AG10803 (cell line): ENCODE data around the gene TUBB8B.
"Not testable (repeated sequence)": the region's sequence is repeated elsewhere in the genome, so short reads cannot be mapped to it uniquely, and the experiment has no call there.

ENCODE experiments used
- DNase-seq: peaks from one replicate; pipeline ENCODE4 v3.0.0; 2010; ENCODE audit warnings: low read depth
- H3K4me3 ChIP-seq: 2 replicates; pipeline ENCODE4 v1.5.1; 2011; ENCODE audit warnings: mild to moderate bottlenecking, low read length, control low read depth

The TUBB8B gene

DNA sequence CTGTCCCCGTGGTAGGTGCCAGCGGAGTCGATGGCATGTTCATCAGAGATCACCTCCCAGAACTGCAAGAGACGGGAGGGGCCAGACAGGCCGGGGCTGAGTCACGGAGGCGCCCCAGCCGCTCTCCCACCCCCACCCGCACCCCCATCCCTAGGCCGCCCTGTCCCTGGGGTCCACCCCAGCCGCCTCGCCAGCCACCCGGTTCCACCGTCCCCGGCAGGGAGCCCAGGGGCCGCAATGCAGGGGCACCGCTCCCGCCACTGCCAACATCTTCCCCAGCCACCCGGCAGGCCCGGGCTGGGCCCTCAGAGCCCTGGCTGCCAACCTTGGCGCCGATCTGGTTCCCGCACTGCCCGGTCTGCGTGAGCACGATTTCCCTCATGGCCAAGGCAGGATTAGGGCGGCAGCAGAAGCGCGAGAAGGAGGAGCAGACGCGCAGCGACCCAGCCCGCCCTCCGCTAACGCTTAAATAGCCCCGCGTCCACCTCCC lies at the start of gene TUBB8B:
TUBB8B (minus strand) TSS at position 440 of the 490 bp plus-strand sequence; CDS start at position 382, 58 bp downstream.
- H3K4me3 ChIP-seq, DNase-seq: not testable (repeated sequence)

DNA sequence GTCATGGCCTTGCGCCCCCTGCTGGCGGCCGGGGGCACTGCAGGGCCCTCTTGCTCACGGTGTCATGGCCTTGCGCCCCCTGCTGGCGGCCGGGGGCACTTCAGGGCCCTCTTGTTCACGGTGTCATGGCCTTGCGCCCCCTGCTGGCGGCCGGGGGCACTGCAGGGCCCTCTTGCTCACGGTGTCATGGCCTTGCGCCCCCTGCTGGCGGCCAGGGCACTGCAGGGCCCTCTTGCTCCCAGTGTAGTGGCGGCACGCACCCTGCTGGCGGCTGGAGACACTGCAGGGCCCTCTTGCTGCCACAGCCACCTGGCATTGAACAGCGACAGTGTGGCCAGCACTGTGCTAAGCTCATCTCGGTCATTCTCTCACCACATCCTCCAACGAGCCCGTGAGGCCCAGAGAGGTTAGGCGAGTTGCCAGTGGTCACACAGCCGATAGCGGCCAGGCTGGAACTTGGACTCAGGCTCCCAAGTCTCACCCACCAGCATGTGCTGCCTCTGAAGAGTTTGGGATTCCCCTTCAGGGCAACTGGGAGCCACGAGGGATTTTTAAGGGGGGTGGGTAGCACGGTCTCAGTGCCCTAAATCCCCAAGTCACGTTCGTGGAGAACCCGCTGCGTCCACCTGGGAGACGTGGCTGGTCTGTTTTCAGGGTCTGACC lies 48.0 kb upstream of the TUBB8B start:
- not testable (repeated sequence) for DNase-seq

DNA sequence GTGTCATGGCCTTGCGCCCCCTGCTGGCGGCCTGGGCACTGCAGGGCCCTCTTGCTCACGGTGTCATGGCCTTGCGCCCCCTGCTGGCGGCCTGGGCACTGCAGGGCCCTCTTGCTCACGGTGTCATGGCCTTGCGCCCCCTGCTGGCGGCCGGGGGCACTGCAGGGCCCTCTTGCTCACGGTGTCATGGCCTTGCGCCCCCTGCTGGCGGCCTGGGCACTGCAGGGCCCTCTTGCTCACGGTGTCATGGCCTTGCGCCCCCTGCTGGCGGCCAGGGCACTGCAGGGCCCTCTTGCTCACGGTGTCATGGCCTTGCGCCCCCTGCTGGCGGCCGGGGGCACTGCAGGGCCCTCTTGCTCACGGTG lies 47.3 kb upstream of the TUBB8B start:
- H3K4me3 ChIP-seq, DNase-seq: not testable (repeated sequence)

More for the DNA sequence above, 48.0 kb upstream of the TUBB8B start:
- H3K4me3 ChIP-seq = not testable (repeated sequence)

GRCh38 chr18:96101-96766 lies 46.8 kb upstream of the TUBB8B start:
- H3K4me3 ChIP-seq, DNase-seq: not testable (repeated sequence)

GRCh38 chr18:95580-95979 lies 46.2 kb upstream of the TUBB8B start:
- not testable (repeated sequence) for H3K4me3 ChIP-seq, DNase-seq

DNA sequence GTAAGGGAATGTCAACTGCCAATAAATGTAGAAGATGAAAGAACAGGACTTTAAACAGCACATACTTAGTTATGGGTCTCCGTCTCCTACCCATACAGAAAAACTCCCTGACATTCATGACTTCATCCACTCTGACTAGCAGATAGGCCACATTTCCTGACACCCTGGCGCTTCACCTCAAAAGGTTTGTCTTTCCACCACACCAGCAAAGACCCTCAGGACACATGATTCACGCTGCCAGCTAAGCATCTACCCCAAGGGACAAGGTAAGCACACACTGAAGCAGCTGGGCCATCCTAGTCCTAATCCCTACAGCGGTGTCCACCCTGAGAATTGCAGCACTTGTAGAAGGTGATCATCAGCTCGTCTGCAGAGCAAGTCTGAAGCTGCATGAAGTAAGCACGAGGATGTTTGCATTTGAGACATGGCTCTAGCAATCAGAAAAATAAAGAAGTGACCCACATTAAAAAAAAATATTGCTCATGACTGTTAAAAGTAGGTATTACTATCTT lies 44.5 kb upstream of the TUBB8B start:
- not testable (repeated sequence) for DNase-seq, H3K4me3 ChIP-seq

DNA sequence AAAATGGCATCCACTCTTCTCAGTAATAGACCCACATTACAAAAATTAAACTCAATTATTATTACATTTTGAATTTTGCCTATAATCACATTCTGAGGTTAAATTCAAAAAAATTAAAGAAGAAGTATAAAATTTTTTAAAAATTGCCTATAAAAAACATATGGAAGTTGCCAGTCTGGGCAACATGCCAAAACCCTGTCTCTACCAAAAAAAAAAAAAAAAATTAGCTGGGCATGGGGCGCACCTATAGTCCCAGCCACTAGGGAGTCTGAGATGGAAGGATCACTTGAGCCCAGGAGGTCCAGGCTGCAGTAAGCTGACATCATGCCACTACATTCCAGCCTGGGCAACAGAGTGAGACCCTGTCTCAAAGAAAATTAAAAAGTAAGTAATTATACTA lies 42.1 kb upstream of the TUBB8B start:
- not testable (repeated sequence) for DNase-seq, H3K4me3 ChIP-seq

GRCh38 chr18:90396-91193 lies 41.2 kb upstream of the TUBB8B start:
- DNase-seq, H3K4me3 ChIP-seq: not testable (repeated sequence)

GRCh38 chr18:89124-89523 lies 39.7 kb upstream of the TUBB8B start:
- H3K4me3 ChIP-seq, DNase-seq: not testable (repeated sequence)

DNA sequence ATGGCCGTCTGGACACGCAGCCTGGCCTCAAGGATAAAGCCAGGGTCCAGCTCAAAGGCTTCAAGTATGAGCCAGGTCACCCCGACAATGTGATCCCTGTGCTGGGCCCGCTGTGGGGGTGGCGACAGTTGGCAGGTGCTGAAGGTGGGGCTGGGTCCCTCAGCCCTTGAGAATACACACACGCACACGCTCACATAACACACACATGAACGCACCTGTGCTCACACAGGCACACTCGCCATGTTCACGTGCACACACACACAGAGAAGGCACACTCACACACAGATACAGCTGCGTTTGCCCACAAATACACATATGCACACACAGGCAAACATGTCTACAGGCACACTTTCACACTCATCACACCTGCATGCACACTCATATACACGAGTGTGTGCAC lies 35.4 kb upstream of the TUBB8B start:
- not testable (repeated sequence) for DNase-seq, H3K4me3 ChIP-seq

- not testable (repeated sequence) for H3K4me3 ChIP-seq, DNase-seq
Measured at GRCh38 chr18:82626-83209, 33.3 kb upstream of the TUBB8B start.

DNA sequence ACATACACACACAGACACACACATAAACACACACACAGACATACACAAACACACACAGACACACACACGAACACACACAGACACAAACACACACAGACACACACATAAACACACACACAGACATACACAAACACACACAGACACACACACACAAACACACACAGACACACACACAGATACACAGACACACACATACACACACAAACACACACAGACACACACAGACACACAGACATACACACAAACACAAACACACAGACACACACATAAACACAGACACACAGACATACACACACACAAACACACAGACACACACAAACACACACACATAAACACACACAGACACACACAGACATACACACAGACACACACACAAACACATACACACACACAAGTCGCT lies 31.5 kb upstream of the TUBB8B start:
- not testable (repeated sequence) for DNase-seq, H3K4me3 ChIP-seq

DNA sequence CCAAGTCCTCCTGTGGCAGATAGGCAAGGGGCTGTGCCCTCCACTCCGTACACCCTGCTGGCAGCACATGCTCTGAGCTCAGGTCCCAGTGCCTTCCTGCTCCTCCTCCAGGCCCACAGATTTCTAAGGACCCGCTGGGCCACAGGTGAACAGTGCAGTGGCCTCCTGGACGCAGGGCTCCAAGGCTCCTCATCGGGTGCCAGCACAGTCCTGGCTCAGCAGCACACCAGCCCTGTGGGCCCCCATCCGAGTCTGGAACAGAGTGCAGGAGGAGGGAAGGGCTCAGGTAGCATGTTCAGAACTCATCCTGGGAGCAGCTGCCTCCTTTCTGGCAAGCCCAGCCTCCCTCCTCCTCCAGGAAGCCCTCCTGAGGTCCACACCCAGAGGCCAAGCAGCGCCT lies 30.8 kb upstream of the TUBB8B start:
- not testable (repeated sequence) for DNase-seq, H3K4me3 ChIP-seq

DNA sequence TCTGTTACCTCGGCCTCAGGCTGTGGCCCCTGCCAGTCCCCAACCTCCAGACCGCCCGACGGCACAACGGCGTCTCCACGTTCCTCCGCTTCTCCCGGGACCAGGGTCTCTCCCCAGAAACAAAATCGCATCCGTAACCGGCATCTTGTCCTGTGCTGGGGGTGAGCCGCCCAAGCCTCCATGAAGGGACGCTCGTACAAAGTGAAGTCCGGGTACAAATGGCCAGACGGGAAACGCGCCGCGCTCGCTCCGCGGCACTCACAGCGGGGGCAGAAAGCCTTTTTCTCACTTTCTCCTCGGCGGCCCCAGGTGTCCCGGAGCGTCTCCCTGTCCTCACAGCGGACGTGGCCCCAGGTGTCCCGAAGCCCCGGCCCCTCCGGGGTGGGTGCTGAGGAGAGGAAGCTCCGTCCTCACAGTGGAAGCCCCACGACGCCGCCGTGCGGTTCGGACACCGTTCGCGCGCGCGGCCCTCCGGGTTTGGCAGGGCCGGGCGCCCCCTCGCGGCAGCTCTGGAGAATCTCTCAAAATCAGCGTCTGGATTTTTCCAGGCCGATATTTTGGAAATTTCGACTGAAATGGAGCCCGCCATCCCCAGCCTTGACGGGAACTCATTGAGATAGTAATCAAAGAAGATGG lies 26.2 kb upstream of the TUBB8B start:
- H3K4me3 ChIP-seq, DNase-seq: not testable (repeated sequence)

DNA sequence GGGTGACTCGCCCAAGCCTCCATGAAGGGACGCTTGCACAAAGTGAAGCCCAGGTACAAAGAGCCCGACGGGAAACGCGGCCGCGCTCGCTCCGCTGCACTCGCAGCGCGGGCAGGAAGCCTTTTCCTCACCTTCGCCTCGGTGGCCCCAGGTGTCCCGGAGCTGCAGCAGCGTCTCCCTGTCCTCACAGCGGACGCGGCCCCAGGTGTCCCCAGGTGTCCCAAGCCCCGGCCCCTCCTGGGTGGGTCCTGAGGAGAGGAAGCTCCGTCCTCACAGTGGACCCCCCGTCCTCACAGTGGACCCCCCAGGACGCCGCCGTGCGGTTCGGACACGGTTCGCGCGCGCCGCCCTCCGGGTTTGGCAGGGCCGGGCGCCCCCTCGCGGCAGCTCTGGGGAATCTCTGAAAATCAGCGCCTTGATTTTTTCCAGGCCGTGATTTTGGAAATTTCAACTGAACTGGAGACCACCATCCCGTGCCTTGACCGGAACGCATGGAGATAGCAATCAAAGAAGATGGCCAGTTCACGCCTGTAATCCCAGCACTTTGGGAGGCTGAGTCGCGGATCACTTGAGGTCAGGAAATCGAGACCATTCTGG lies 23.9 kb upstream of the TUBB8B start:
- H3K4me3 ChIP-seq, DNase-seq: not testable (repeated sequence)

- not testable (repeated sequence) for DNase-seq, H3K4me3 ChIP-seq
Measured at GRCh38 chr18:67701-68100, 18.3 kb upstream of the TUBB8B start.

- not testable (repeated sequence) for DNase-seq, H3K4me3 ChIP-seq
Measured at GRCh38 chr18:64279-64678, 14.9 kb upstream of the TUBB8B start.

DNA sequence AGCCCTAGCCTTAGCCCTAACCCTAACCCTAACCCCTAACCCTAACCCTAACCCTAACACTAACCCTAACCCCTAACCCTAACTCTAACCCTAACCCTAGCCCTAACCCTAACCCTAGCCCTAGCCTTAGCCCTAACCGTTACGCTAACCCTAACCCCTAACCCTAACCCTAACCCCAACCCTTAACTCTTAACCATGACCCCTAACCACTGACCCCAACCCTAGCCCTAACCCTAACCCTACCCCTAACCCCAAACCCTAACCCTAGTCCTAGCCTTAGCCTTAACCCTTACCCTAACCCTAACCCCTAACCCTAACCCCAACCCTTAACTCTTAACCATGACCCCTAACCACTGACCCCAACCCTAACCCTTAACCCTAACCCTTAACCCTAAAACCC lies 14.2 kb upstream of the TUBB8B start:
- not testable (repeated sequence) for H3K4me3 ChIP-seq, DNase-seq

DNA sequence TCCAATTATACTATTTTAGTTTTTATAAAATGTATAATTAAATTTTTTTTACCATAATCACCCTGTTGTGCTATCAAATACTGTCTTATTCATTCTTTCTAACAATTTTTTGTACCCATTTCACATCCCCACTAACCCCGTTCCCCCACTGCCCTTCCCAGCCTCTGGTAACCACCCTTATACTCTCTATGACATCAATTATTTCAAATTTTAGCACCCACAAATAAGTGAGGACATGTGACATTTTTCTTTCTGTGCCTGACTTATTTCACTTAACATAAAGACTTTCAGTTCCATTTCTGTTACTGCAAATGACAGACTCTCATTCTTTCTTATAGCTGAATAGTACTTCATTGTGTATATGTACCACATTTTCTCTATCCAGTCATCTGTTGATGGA lies 5.0 kb upstream of the TUBB8B start:
- not testable (repeated sequence) for DNase-seq, H3K4me3 ChIP-seq
